Right atrium auricular region (tissue), 2 donors: Measurements from ENCODE around the gene GBF1. TPM values are rescaled to one million over a fixed set of nuclear protein-coding genes. Genes with fewer than 3 reads are reported as not detected.

Source experiments
- DNase-seq: peaks from one replicate; pipeline ENCODE4 v3.0.0-alpha.2; 2019; ENCODE audit warnings: low spot score
- H3K27ac ChIP-seq, 2 donors: fragments of 200-600 bp; sonication (generic); 1 replicate in 1 of 2; 2 replicates in 1 of 2; pipeline ENCODE4 v1.5.1; 2016 to 2019
- H3K27me3 ChIP-seq, 2 donors: fragments of 200-600 bp; sonication (generic); one replicate each; pipeline versions ENCODE4 v1.5.1 to v1.6.0; 2017 to 2019
- H3K36me3 ChIP-seq: fragments of 200-600 bp; sonication (generic); one replicate; pipeline ENCODE4 v1.5.1; 2016
- H3K4me1 ChIP-seq, 2 donors: fragments of 200-600 bp; sonication (generic); one replicate each; pipeline versions ENCODE4 v1.5.1 to v1.6.0; 2017 to 2019
- H3K4me3 ChIP-seq, 2 donors: fragments of 200-600 bp; sonication (generic); 1 replicate in 1 of 2; 2 replicates in 1 of 2; pipeline ENCODE4 v1.5.1; 2017 to 2019; ENCODE audit warnings: mild to moderate bottlenecking in 1 of 2, moderate library complexity in 1 of 2
- H3K9me3 ChIP-seq, 2 donors: fragments of 200-600 bp; sonication (generic); one replicate each; pipeline ENCODE4 v1.5.1; 2019
- CTCF ChIP-seq, 2 donors: fragments of 200-600 bp; sonication (generic); IDR thresholded peaks; one replicate each; pipeline ENCODE4 v1.5.1; 2019; ENCODE audit warnings: antibody characterized with exemption in 2 of 2
- total RNA-seq, 2 donors: library from RNA; depleted of rRNA; stranded (reverse); fragments of >200 nt; gene quantifications; one replicate each; pipeline ENCODE4 v1.1.0, GENCODE V29; 2016

GBF1 gene
- total RNA-seq, 2 donors from 2014 or later, result 38.5 to 38.9 TPM

GRCh38 chr10:102279104-102279503 lies 33.8 kb downstream of the GBF1 start:
- H3K4me1 ChIP-seq, result peaks cover 0 to 47% of the 10 kb centered on the region in 2 donors
- H3K4me3 ChIP-seq, result no peak overlapping the region
- TF ChIP-seq CTCF (IDR thresholded peaks at IDR 0.05), result no peak
- H3K27ac ChIP-seq, result peak overlapping the region in 1 of 2 donors; percentile 86
- H3K9me3 ChIP-seq, result no peaks in the 10 kb centered on the region
- no peak for DNase-seq
- H3K27me3 ChIP-seq, result no peaks in the 10 kb centered on the region
- peaks cover 7% of the 10 kb centered on the region for H3K36me3 ChIP-seq

- Histone ChIP-seq H3K27ac (peak overlapping the region; percentile 81 to 86), H3K27me3 (no peaks in the 10 kb centered on the region), H3K9me3 (no peaks in the 10 kb centered on the region), H3K4me3 (peak overlapping the region in 1 of 2 donors; percentile 31), H3K4me1 (peaks cover 0 to 42% of the 10 kb centered on the region in 2 donors), H3K36me3 (peaks cover 7% of the 10 kb centered on the region)
- DNase-seq, result no peak
- no peak for TF ChIP-seq CTCF (IDR thresholded peaks at IDR 0.05)
These were observed 35.2 kb downstream of the GBF1 start for GRCh38 chr10:102280397-102281101.

GRCh38 chr10:102281102-102281487 lies 35.8 kb downstream of the GBF1 start:
- Histone ChIP-seq H3K9me3 (no peaks in the 10 kb centered on the region), H3K27me3 (no peaks in the 10 kb centered on the region), H3K4me3 (peak overlapping the region in 1 of 2 donors; percentile 31), H3K4me1 (peaks cover 0 to 42% of the 10 kb centered on the region in 2 donors), H3K27ac (peak overlapping the region; percentile 81 to 86), H3K36me3 (peaks cover 7% of the 10 kb centered on the region)
- DNase-seq, result no peak
- TF ChIP-seq CTCF (IDR thresholded peaks at IDR 0.05), result no peak

- DNase-seq, result no peak
- H3K27me3 ChIP-seq, result no peaks in the 10 kb centered on the region
- no peak overlapping the region for H3K4me3 ChIP-seq
- no peaks in the 10 kb centered on the region for H3K9me3 ChIP-seq
- TF ChIP-seq CTCF (IDR thresholded peaks at IDR 0.05), result no peak
- no peak overlapping the region for H3K27ac ChIP-seq
- H3K36me3 ChIP-seq, result no peaks in the 10 kb centered on the region
- peaks cover 0 to 42% of the 10 kb centered on the region in 2 donors for H3K4me1 ChIP-seq
These were observed 38.2 kb downstream of the GBF1 start for GRCh38 chr10:102283488-102283887.

- Histone ChIP-seq H3K4me1 (peaks cover 0 to 42% of the 10 kb centered on the region in 2 donors), H3K36me3 (no peaks in the 10 kb centered on the region), H3K27ac (no peak overlapping the region), H3K9me3 (no peaks in the 10 kb centered on the region), H3K27me3 (no peaks in the 10 kb centered on the region), H3K4me3 (no peak overlapping the region)
- DNase-seq, result no peak
- no peak for TF ChIP-seq CTCF (IDR thresholded peaks at IDR 0.05)
These were observed 38.6 kb downstream of the GBF1 start for GRCh38 chr10:102283890-102284289.

GRCh38 chr10:102284531-102284930 lies 39.2 kb downstream of the GBF1 start:
- no peak overlapping the region for H3K4me3 ChIP-seq
- no peaks in the 10 kb centered on the region for H3K27me3 ChIP-seq
- DNase-seq, result no peak
- TF ChIP-seq CTCF (IDR thresholded peaks at IDR 0.05), result no peak
- H3K27ac ChIP-seq, result no peak overlapping the region
- H3K4me1 ChIP-seq, result peaks cover 0 to 40% of the 10 kb centered on the region in 2 donors
- no peaks in the 10 kb centered on the region for H3K9me3 ChIP-seq
- no peaks in the 10 kb centered on the region for H3K36me3 ChIP-seq
